Stimulated activated CD4-positive, alpha-beta T cell treated with anti-CD3 and anti-CD28 coated beads, Interleukin-1b, Interleukin-23, amount 100 ng/mL, for 1 hour (primary cell): ENCODE results near the gene MPPED1.

Source experiments
- DNase-seq, 2 donors: peaks; one replicate each; pipeline ENCODE4 v3.0.0-alpha.2; 2020; ENCODE audit warnings: low read depth in 2 of 2

MPPED1 gene

GRCh38 chr22:43393132-43393843 lies 18.5 kb upstream of the MPPED1 start:
- no peak for DNase-seq

- no peak for DNase-seq
Observed at GRCh38 chr22:43393844-43394474, 17.9 kb upstream of the MPPED1 start.

- DNase-seq = no peak
Observed at GRCh38 chr22:43395086-43395695, 16.6 kb upstream of the MPPED1 start.

GRCh38 chr22:43396321-43396933 lies 15.4 kb upstream of the MPPED1 start:
- no peak for DNase-seq

GRCh38 chr22:43396934-43397457 lies 14.8 kb upstream of the MPPED1 start:
- no peak for DNase-seq

- DNase-seq = no peak
Observed at GRCh38 chr22:43397766-43398165, 14.0 kb upstream of the MPPED1 start.

- no peak for DNase-seq
Observed at GRCh38 chr22:43398246-43398645, 13.6 kb upstream of the MPPED1 start.

- DNase-seq = no peak
Observed at GRCh38 chr22:43398910-43399309, 12.9 kb upstream of the MPPED1 start.

GRCh38 chr22:43399338-43399979 lies 12.4 kb upstream of the MPPED1 start:
- DNase-seq = no peak

- no peak for DNase-seq
Observed at GRCh38 chr22:43399980-43400358, 11.8 kb upstream of the MPPED1 start.

- DNase-seq = no peak
Observed at GRCh38 chr22:43400449-43400848, 11.4 kb upstream of the MPPED1 start.

GRCh38 chr22:43401233-43401632 lies 10.6 kb upstream of the MPPED1 start:
- no peak for DNase-seq

- DNase-seq = no peak
Observed at GRCh38 chr22:43401661-43402060, 10.2 kb upstream of the MPPED1 start.

- DNase-seq = no peak
Observed at GRCh38 chr22:43402128-43402527, 9.7 kb upstream of the MPPED1 start.

GRCh38 chr22:43404673-43405385 lies 7.0 kb upstream of the MPPED1 start:
- no peak for DNase-seq

- DNase-seq = no peak
Observed at GRCh38 chr22:43406186-43406790, 5.5 kb upstream of the MPPED1 start.

- DNase-seq = no peak
Observed at GRCh38 chr22:43407591-43407990, 4.2 kb upstream of the MPPED1 start.

- no peak for DNase-seq
Observed at GRCh38 chr22:43408009-43408408, 3.8 kb upstream of the MPPED1 start.

- no peak for DNase-seq
Observed at GRCh38 chr22:43409046-43409445, 2.8 kb upstream of the MPPED1 start.

- DNase-seq = no peak
Observed at GRCh38 chr22:43409800-43410199, 2.0 kb upstream of the MPPED1 start.
